Endodermal cell (in vitro differentiated cells): ENCODE measurements around the gene PRR36. TPM values are rescaled to one million over a fixed set of nuclear protein-coding genes. Genes with fewer than 3 reads are reported as not detected.

Source experiments
- DNase-seq: peaks from one replicate; pipeline ENCODE4 v3.0.0-alpha.2; 2017
- H3K27ac ChIP-seq: 2 replicates; pipeline ENCODE4 v1.5.1; 2013; ENCODE audit warnings: mild to moderate bottlenecking, low read depth, low read length, moderate library complexity
- H3K27me3 ChIP-seq: 2 replicates; pipeline ENCODE4 v1.6.1; 2013; ENCODE audit warnings: mild to moderate bottlenecking, low read length, moderate library complexity; ENCODE audit not compliant: insufficient read depth, control insufficient read depth, poor library complexity, severe bottlenecking
- H3K36me3 ChIP-seq: 2 replicates; pipeline ENCODE4 v1.7.0; 2013; ENCODE audit warnings: mild to moderate bottlenecking, low read length, moderate library complexity; ENCODE audit not compliant: control insufficient read depth, insufficient read depth
- H3K4me1 ChIP-seq: one replicate; pipeline ENCODE4 v1.7.0; 2013; ENCODE audit warnings: low read length; ENCODE audit not compliant: control insufficient read depth, insufficient read depth
- H3K4me3 ChIP-seq: 2 replicates; pipeline ENCODE4 v1.5.1; 2013; ENCODE audit warnings: mild to moderate bottlenecking, low read length, moderate library complexity
- H3K9ac ChIP-seq: 2 replicates; pipeline ENCODE4 v1.6.1; 2013; ENCODE audit warnings: mild to moderate bottlenecking, low read length, moderate library complexity; ENCODE audit not compliant: poor library complexity, severe bottlenecking; ENCODE audit errors: extremely low read depth
- H3K9me3 ChIP-seq: 2 replicates; pipeline ENCODE4 v1.6.1; 2013; ENCODE audit warnings: mild to moderate bottlenecking, low read length, moderate library complexity; ENCODE audit not compliant: control insufficient read depth
- H3K27ac Mint-ChIP-seq: 2 replicates; pipeline ENCODE4 v1.8.0; 2020; ENCODE audit warnings: mixed read lengths
- H3K27me3 Mint-ChIP-seq: 2 replicates; pipeline ENCODE4 v1.8.0; 2021; ENCODE audit warnings: mild to moderate bottlenecking, mixed read lengths; ENCODE audit not compliant: insufficient read depth
- H3K36me3 Mint-ChIP-seq: 2 replicates; pipeline ENCODE4 v1.8.0; 2020; ENCODE audit warnings: low read depth, mixed read lengths
- H3K4me1 Mint-ChIP-seq: 2 replicates; pipeline ENCODE4 v1.8.0; 2020; ENCODE audit warnings: mixed read lengths
- H3K4me3 Mint-ChIP-seq: 2 replicates; pipeline ENCODE4 v1.8.0; 2020; ENCODE audit warnings: mild to moderate bottlenecking, moderate library complexity, mixed read lengths
- H3K9me3 Mint-ChIP-seq: 2 replicates; pipeline ENCODE4 v1.8.0; 2020; ENCODE audit warnings: mild to moderate bottlenecking, mixed read lengths
- WGBS, 2 experiments: methylation state at CpG; one replicate each; pipeline versions ENCODE4 v1.1.5 to v1.1.7; 2013; ENCODE audit warnings: missing lambda C conversion rate in 2 of 2, mixed read lengths in 1 of 2; ENCODE audit not compliant: insufficient coverage in 1 of 2, insufficient read length in 1 of 2; 5-methylcytosine and 5-hydroxymethylcytosine counted together
- total RNA-seq, 2 donors: library from RNA; stranded (reverse); fragmentation: NEBNext Ultra II Directional in 1 of 2; extraction: Animal tissue kit (Norgen Biotek cat#: 25700) in 1 of 2; gene quantifications; 2 replicates in 1 of 2; 3 replicates in 1 of 2; pipeline ENCODE4 v1.2.1, GENCODE V29; 2021
- TF ChIP-seq, protein P1 (sequence below): fragments of 200-600 bp; sonication (generic); conservative IDR thresholded peaks from 2 replicates; pipeline ENCODE4 v1.5.0; 2021; ENCODE audit warnings: antibody characterized with exemption, mild to moderate bottlenecking

The PRR36 gene
- total RNA-seq, 2 donors from 2014 or later = 9.5 to 20.2 TPM

DNA sequence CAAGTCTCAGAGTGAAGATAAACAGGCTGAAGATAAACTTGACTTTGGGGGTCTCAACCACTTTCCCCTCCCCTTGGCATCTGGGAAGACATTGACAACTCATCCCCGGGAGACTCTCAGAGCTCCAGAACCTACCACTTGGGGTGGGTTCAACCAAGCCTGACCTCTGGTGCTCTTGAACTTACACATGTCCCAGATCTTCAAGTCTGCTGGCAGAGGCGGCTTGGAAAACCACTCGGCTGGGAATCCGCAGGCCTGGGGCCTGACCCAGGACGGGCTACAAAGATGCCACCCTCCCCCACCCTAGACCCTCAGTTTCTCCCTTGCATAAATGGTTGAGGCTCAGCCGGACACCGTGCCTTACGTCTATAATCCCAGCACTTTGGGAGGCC, 14.6 kb upstream of the PRR36 start:
- TF ChIP-seq, protein P1, sequence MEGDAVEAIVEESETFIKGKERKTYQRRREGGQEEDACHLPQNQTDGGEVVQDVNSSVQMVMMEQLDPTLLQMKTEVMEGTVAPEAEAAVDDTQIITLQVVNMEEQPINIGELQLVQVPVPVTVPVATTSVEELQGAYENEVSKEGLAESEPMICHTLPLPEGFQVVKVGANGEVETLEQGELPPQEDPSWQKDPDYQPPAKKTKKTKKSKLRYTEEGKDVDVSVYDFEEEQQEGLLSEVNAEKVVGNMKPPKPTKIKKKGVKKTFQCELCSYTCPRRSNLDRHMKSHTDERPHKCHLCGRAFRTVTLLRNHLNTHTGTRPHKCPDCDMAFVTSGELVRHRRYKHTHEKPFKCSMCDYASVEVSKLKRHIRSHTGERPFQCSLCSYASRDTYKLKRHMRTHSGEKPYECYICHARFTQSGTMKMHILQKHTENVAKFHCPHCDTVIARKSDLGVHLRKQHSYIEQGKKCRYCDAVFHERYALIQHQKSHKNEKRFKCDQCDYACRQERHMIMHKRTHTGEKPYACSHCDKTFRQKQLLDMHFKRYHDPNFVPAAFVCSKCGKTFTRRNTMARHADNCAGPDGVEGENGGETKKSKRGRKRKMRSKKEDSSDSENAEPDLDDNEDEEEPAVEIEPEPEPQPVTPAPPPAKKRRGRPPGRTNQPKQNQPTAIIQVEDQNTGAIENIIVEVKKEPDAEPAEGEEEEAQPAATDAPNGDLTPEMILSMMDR = no peak
- peak overlapping the region; percentile 53 for H3K4me3 Mint-ChIP-seq
- H3K27ac ChIP-seq = no peak overlapping the region
- H3K36me3 Mint-ChIP-seq = no peaks in the 10 kb centered on the region
- H3K4me3 ChIP-seq = peak overlapping the region; percentile 76
- no peaks in the 10 kb centered on the region for H3K36me3 ChIP-seq
- H3K9me3 Mint-ChIP-seq = no peaks in the 10 kb centered on the region
- H3K27me3 Mint-ChIP-seq = peaks cover 39% of the 10 kb centered on the region
- WGBS, 2 experiments = 74 to 85% methylated on average over 5 to 8 of the region's 8 CpGs
- H3K9ac ChIP-seq = no peak overlapping the region
- H3K27ac Mint-ChIP-seq = peak overlapping the region; percentile 55
- H3K4me1 ChIP-seq = no peaks in the 10 kb centered on the region
- H3K27me3 ChIP-seq = no peaks in the 10 kb centered on the region
- DNase-seq = no peak
- no peaks in the 10 kb centered on the region for H3K9me3 ChIP-seq
- H3K4me1 Mint-ChIP-seq = no peaks in the 10 kb centered on the region

DNA sequence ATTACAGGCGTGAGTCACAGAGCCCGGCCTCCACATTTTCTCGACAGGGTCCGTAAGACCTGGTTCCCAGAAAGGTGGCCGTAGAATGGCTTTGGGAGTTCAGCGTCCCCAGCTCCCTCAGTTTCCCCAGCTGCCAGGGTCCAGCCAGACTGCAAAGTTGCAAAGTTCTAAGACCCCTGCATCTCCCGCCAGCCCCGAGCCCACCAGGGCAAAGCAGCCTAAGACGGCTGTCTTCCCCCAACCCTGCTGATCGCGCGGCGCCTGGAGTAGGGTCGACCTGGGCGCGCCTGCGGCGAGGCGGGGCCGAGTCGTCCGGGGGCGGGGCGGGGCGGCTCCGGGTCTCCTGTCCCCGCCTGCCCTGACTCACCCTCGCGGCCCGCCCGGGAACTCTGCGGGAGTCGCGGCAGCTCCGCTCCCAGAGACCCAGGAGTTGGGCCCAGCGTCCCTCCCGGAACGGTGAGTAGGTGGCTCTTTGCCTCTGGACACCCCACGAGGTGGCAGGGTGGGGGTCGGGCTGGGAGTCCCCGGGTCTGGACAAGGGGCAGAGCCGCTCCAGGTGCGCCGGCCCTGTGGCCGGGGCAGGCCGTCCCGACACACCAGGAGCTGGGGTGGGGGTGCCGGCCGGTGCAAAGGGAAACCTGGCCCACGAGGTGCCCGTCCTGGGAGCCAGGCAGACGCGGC, 14.1 kb upstream of the PRR36 start, which contains the start of gene LRRC8E:
TSS of gene LRRC8E (plus strand) at position 366 of the 681 bp plus-strand sequence. CDS start 7,094 bp downstream, outside the sequence.
- Histone ChIP-seq H3K27me3 (no peaks in the 10 kb centered on the region), H3K27ac (no peak within 1 kb of the TSS), H3K36me3 (no peaks in the 10 kb centered on the region), H3K4me1 (no peaks in the 10 kb centered on the region), H3K9ac (no peak within 1 kb of the TSS), H3K9me3 (no peaks in the 10 kb centered on the region), H3K4me3 (peak within 1 kb of the TSS; percentile 76)
- Mint-ChIP-seq H3K27ac (peak within 1 kb of the TSS; percentile 55), H3K4me3 (peak within 1 kb of the TSS; percentile 53), H3K36me3 (no peaks in the 10 kb centered on the region), H3K4me1 (no peaks in the 10 kb centered on the region), H3K9me3 (no peaks in the 10 kb centered on the region), H3K27me3 (peaks cover 39% of the 10 kb centered on the region)
- WGBS, 2 experiments = 14 to 15% methylated on average over 28 to 53 of the region's 53 CpGs
- TF ChIP-seq, protein P1 = no peak
- peak; percentile 94 for DNase-seq

DNA sequence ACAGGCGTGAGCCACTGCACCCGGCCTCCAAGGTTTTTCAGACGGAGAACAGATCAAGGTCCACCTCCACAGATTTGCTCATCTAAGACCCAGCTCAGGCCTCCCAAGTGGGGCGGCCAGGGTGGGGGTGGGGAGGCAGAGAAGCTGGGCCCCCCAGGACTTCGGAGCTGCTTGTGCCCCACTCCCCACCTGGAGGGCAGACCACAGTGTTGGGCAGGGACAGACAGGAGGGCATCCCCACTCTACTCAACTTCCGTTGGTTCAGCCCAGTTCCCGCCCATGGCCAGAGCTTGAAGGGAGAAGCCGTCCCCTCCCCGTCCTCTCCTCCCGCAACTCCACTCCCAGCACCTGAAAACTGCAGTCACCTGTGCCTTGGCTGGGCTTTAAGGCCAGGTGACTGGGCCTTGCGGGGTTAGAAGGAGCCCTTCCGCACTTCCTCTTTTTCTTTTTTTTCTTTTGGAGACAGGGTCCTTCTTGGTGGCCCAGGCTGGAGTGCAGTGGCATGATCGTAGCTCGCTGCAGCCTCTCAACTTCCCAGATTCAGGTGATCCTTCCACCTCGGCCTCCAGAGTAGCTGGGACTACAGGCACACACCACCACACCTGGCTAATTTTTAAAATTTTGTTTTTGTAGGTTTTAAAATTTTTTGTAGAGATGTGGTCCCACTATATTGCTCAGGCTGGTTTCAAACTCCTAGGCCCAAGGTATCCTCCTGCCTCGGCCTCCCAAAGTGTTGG, 13.4 kb upstream of the PRR36 start:
- no peak overlapping the region for H3K27ac ChIP-seq
- H3K27me3 ChIP-seq = no peaks in the 10 kb centered on the region
- H3K4me3 ChIP-seq = no peak overlapping the region
- no peak overlapping the region for H3K9ac ChIP-seq
- no peaks in the 10 kb centered on the region for H3K9me3 ChIP-seq
- H3K4me1 ChIP-seq = no peaks in the 10 kb centered on the region
- Mint-ChIP-seq H3K9me3 (no peaks in the 10 kb centered on the region), H3K4me3 (peak overlapping the region; percentile 53), H3K36me3 (no peaks in the 10 kb centered on the region), H3K27me3 (peaks cover 39% of the 10 kb centered on the region), H3K4me1 (no peaks in the 10 kb centered on the region), H3K27ac (no peak overlapping the region)
- TF ChIP-seq, protein P1 = no peak
- 86 to 89% methylated on average over 12 to 16 of the region's 16 CpGs for WGBS, 2 experiments
- H3K36me3 ChIP-seq = no peaks in the 10 kb centered on the region
- no peak for DNase-seq
